Sciatic nerve (tissue), 2 donors: Measurements from ENCODE around the gene CHD6. TPM values are rescaled to one million over a fixed set of nuclear protein-coding genes. Genes with fewer than 3 reads are reported as not detected.

ENCODE experiments used
- ATAC-seq: fragments of 200-7000 bp; cut with Tn5 transposase; one replicate; pipeline ENCODE4 v1.9.1; 2020; ENCODE audit warnings: mild to moderate bottlenecking, moderate library complexity
- DNase-seq: peaks from one replicate; pipeline ENCODE4 v3.0.0-alpha.2; 2020; ENCODE audit warnings: low spot score
- intact Hi-C: fragments of 100-400 bp; cut with DNase I; formaldehyde crosslinking; loops from one replicate; pipeline ENCODE4 v1.14.2; 2022
- total RNA-seq: library from RNA; stranded (reverse); fragmentation: NEBNext Ultra II Directional; extraction: Animal tissue kit (Norgen Biotek cat#: 25700); gene quantifications from one replicate; pipeline ENCODE4 v1.2.1, GENCODE V29; 2021
- donor health status: DM: no; HTN: no; CAD: no.
- donor health status: DM: no; HTN: no; CAD: no.

CHD6 gene
- total RNA-seq, 1 donor from 2014 or later = 84.3 TPM

GRCh38 chr20:41454250-41454649 lies 163.9 kb downstream of the CHD6 start:
- DNase-seq (no peak), ATAC-seq (no peak)
- intact Hi-C loops = no loop called here

- no peak for ATAC-seq
- DNase-seq = no peak
- intact Hi-C loops = no loop called here
These were observed 164.9 kb downstream of the CHD6 start for GRCh38 chr20:41453010-41453950.

DNA sequence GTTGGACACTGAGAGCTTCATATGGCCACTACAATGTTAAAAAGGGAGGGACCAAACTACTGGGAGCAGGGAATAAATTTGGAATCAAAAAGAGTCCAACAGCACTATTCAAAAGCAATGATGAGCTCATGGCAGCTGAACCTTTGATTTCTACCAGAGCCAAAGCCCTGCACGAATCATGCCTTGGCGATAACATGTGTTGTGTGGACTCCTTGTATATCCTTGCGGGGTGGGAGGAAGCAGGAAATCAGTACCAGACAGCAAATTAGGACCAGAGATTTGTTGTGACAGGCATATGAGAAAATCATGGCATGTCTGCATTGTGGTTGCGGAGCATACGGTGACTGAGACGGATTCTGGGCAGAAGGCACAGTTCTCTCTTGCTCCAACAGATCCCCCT lies 166.0 kb downstream of the CHD6 start:
- DNase-seq (no peak), ATAC-seq (no peak)
- intact Hi-C loops = no loop called here

- intact Hi-C loops = no loop called here
- DNase-seq (no peak), ATAC-seq (no peak)
These were observed 171.2 kb downstream of the CHD6 start for GRCh38 chr20:41447006-41447405.

DNA sequence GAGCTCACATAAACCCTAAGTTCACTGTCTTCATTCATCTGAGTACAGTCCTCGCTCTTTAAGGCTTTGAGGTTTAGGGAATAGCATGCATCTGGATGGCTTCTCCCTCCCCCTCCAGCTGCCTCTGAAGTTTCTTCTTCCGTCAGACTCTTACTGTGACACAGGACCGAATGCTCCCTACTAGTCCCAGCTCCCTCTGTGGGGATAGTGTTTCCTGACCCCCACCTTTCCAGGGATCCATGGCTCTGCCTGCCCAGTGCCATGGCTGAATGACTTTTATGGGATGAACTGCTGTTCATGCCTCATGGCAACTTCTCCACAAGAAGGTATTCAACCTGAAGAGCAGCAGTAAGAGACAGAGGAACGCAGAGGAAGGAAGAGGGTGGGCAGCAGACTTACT lies 171.7 kb downstream of the CHD6 start:
- no peak for ATAC-seq
- no peak for DNase-seq
- intact Hi-C loops = no loop called here

GRCh38 chr20:41444821-41445220 lies 173.4 kb downstream of the CHD6 start:
- no peak for DNase-seq
- ATAC-seq = no peak
- intact Hi-C loops = no loop called here

DNA sequence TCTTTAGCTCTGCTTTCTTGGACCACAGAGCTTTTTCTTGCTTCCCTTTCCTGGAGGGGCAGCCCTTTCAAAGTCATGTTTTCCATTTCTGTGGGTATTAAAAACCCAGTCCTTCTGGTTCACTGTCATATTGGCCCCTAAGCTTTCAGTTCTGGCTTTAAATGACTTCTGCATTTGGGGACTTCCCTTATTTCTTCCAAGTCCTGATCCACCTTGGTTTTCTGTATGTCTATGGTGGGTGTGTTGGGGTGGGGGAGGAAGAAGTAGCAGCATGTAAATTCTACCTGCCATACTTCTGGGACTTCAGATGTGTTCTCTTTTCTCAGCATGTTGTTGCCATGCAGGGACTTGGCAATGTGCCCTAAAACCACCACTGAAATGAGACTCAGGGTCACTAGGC lies 174.5 kb downstream of the CHD6 start:
- DNase-seq (no peak), ATAC-seq (no peak)
- intact Hi-C loops = no loop called here

GRCh38 chr20:41440882-41441281 lies 177.3 kb downstream of the CHD6 start:
- ATAC-seq (no peak), DNase-seq (no peak)
- intact Hi-C loops = no loop called here

DNA sequence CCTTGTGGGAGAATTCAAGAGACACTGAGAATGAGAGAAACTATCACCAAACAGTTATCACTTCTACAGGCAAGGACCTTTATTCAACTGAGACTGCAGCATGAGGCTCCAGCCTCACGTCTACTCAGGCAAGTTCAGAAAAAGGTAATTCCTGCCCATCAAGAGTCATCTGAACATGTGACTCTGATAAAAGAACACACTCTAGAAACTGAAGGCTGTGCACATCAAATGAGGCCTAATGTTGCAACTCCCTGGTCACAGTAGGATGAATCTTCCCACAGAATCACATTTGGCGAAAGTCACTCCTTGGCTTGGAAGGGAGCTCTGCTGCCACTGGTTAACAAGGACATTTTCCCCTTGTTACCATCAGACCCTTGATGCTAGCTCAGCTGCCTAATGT lies 180.3 kb downstream of the CHD6 start:
- DNase-seq (no peak), ATAC-seq (no peak)
- intact Hi-C loops = no loop called here

DNA sequence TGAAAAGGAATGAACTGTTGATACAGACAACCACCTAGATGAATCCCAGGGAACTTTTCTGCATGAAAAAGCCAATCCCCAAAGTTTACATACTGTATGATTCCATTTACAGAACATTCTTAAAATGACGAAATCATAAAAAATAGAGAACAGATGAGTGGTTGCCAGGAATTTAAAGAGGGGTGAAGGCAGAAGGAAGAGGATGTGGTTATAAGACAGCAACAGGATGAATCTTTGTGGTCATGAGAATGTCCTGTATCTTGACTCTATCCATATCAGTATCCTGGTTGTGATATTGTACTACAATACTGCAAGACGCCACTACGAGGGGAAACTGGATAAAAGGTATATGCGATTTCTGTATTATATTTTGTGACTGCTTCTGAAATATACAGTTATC lies 181.5 kb downstream of the CHD6 start:
- no peak for ATAC-seq
- intact Hi-C loops = no loop called here
- DNase-seq = no peak

- intact Hi-C loops = no loop called here
- ATAC-seq (no peak), DNase-seq (no peak)
These were observed 185.0 kb downstream of the CHD6 start for GRCh38 chr20:41433203-41433602.

GRCh38 chr20:41432746-41433145 lies 185.4 kb downstream of the CHD6 start:
- no peak for ATAC-seq
- intact Hi-C loops = no loop called here
- no peak for DNase-seq

GRCh38 chr20:41428285-41428684 lies 189.9 kb downstream of the CHD6 start:
- ATAC-seq = no peak

GRCh38 chr20:41427833-41428232 lies 190.3 kb downstream of the CHD6 start:
- ATAC-seq (no peak), DNase-seq (no peak)
- intact Hi-C loops = no loop called here

More at GRCh38 chr20:41428285-41428684, 189.9 kb downstream of the CHD6 start:
- DNase-seq = no peak
- intact Hi-C loops = no loop called here

GRCh38 chr20:41426976-41427375 lies 191.2 kb downstream of the CHD6 start:
- ATAC-seq = no peak
- DNase-seq = no peak
- intact Hi-C loops = no loop called here

DNA sequence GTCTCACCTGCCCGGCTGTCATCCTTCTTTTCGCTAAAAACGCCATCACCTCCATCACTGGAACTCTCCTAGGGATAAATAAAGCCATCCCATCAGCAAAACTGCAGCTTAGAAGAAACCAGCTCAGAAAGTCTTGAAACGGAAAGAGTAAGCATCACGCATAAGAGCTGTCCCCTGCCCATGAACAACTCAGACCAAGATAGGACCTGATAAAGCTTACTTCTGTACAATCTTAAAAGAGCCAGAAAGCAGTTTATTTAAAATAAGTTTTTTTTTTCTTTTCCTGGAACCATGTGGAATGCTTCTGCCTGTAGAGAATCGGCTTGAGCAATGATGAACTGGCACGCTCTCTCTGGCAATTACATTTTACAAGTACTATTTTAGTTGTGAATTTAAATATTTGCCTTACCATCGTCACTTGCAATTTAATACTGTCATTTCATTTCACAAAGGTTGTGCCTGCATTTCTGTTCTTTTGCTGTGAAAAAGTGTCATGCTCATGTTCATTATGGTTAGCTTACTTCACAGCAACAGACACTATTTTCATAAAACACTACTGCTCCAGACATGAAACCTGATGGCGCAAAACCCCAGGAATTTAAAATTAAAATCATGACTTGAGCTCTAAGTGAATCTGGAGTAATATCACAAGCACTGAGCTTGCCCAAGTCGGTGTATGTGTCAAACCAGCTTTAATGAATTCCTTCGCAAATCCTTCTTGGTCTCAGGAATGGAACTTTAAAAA lies 191.9 kb downstream of the CHD6 start:
- no peak for ATAC-seq
- intact Hi-C loops = no loop called here
- DNase-seq = no peak

GRCh38 chr20:41425180-41425884 lies 192.8 kb downstream of the CHD6 start:
- ATAC-seq (no peak), DNase-seq (no peak)
- intact Hi-C loops = no loop called here

GRCh38 chr20:41424546-41424945 lies 193.6 kb downstream of the CHD6 start:
- intact Hi-C loops = no loop called here
- no peak for DNase-seq
- ATAC-seq = no peak

GRCh38 chr20:41424011-41424410 lies 194.2 kb downstream of the CHD6 start:
- ATAC-seq (no peak), DNase-seq (no peak)
- intact Hi-C loops = no loop called here

DNA sequence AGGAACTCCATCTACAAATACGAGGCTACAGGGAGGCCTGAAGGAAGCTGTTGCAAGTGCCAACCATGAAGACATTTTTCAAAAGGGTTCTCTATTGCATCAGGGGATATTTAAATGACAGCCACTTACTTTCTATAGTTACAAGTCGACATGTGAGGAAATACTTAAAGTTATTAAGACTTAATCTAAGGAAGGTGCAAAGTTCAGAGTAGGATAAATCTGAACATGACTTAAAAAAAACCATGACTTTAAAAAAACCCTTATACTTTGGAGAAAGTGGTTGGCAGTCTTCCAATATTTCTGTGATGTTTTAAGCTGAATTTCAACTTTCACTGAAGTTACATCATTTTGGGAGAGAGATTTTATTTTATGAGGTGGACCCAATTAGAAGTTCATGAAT lies 195.2 kb downstream of the CHD6 start:
- DNase-seq = no peak
- intact Hi-C loops = no loop called here
- ATAC-seq = no peak
